H1 (cell line): Measurements from ENCODE around the gene SPATA33.

Experiments
- CREB1 ChIP-seq: IDR thresholded peaks from 2 replicates; pipeline ENCODE4 v1.6.1; 2012; ENCODE audit warnings: inconsistent platforms
- CTCF ChIP-seq, 3 experiments: IDR thresholded peaks; 1 replicate in 2 of 3; 2 replicates in 1 of 3; pipeline versions ENCODE4 v1.5.1 to v1.6.1; 2011; ENCODE audit warnings: low read length in 3 of 3, mild to moderate bottlenecking in 3 of 3, inconsistent platforms in 2 of 3, low read depth in 1 of 3, moderate library complexity in 1 of 3; ENCODE audit not compliant: insufficient read depth in 1 of 3; ENCODE audit errors: control extremely low read depth in 1 of 3
- HDAC6 ChIP-seq: IDR thresholded peaks from one replicate; pipeline ENCODE4 v1.7.1; 2012; ENCODE audit warnings: low read depth, mild to moderate bottlenecking, inconsistent platforms, low read length, moderate library complexity
- NRF1 ChIP-seq: IDR thresholded peaks from 2 replicates; pipeline ENCODE4 v1.6.1; 2011; ENCODE audit warnings: mild to moderate bottlenecking, low read depth, low read length, improper control_type of control experiment

GRCh38 chr16:89687092-89687940 lies 29.7 kb downstream of the SPATA33 start:
- no peak for TF ChIP-seq CTCF (IDR thresholded peaks at IDR 0.05; ENCODE audit: control extremely low read depth in 1 of 3, insufficient read depth in 1 of 3, low read depth in 1 of 3, low read length in 3 of 3)
- TF ChIP-seq NRF1, result no peak
- no peak for TF ChIP-seq CREB1
- no peak for TF ChIP-seq HDAC6
